Activated T-cell treated with anti-CD3 and anti-CD28 coated beads, Interleukin-2, amount 50 U/mL, for 4 hours (primary cell): ENCODE results near the gene CHST11. TPM values are rescaled to one million over a fixed set of nuclear protein-coding genes. Genes with fewer than 3 reads are reported as not detected.

ENCODE experiments used
- ATAC-seq, 2 donors: fragments of 200-7000 bp; cut with Tn5 transposase; one replicate each; pipeline ENCODE4 v1.10.0; 2021
- DNase-seq: peaks from one replicate; pipeline ENCODE4 v3.0.0-alpha.2; 2020
- H3K27me3 Mint-ChIP-seq: one replicate; pipeline ENCODE4 v1.8.0; 2021; ENCODE audit warnings: low read depth, mixed read lengths
- H3K36me3 Mint-ChIP-seq: one replicate; pipeline ENCODE4 v1.8.0; 2022; ENCODE audit warnings: mixed read lengths; ENCODE audit not compliant: insufficient read depth
- H3K4me1 Mint-ChIP-seq: one replicate; pipeline ENCODE4 v1.8.0; 2021; ENCODE audit warnings: low read depth, mixed read lengths
- H3K4me3 Mint-ChIP-seq: one replicate; pipeline ENCODE4 v1.8.0; 2021; ENCODE audit warnings: mild to moderate bottlenecking, moderate library complexity, mixed read lengths
- H3K9me3 Mint-ChIP-seq: one replicate; pipeline ENCODE4 v1.8.0; 2021; ENCODE audit warnings: mixed read lengths
- total RNA-seq, 3 donors: library from RNA; stranded (reverse); gene quantifications; one replicate each; pipeline ENCODE4 v1.2.1, GENCODE V29; 2021

The CHST11 gene
- total RNA-seq, 3 donors from 2014 or later, result 40.5 to 70.7 (median 61.7) TPM

GRCh38 chr12:104670439-104671408 lies 214.0 kb downstream of the CHST11 start:
- H3K27me3 Mint-ChIP-seq, result no peaks in the 10 kb centered on the region
- H3K36me3 Mint-ChIP-seq, result peaks cover 11% of the 10 kb centered on the region
- H3K9me3 Mint-ChIP-seq, result no peaks in the 10 kb centered on the region
- peaks cover 69% of the 10 kb centered on the region for H3K4me1 Mint-ChIP-seq
- ATAC-seq, result no peak
- DNase-seq, result no peak
- H3K4me3 Mint-ChIP-seq, result peak overlapping the region; percentile 67

DNA sequence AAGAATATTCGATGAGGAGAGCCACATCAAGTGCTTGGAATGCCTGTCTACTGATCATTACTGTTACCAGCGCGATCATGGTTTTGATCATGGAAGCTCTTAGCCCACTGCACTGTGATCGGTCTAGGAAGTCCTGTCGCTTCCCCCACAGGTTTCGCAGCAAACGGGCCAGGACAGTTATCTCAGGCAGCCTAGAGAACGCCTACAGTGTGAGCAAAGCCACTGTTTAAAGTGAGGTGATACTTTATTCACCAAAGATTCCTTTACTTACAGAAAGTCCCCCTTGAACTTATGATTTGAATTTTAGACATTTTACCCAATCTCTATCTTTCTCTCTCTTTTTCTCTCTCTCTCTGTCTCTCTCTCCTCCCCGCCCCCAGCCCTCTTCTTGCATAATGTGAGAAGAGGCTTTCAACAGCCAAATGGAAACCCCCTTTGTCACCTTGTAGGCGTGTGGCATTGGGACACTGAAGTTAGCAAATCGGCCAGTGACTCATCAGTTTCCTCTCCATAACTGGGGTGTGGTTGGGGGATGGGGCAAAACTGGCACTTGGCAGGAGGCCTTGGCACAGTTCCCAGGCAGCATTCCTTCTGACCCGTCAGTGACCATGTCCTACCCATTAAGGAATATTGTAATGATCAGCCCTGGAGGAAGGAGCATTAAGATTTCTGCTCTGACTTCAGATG lies 214.8 kb downstream of the CHST11 start:
- peak overlapping the region; percentile 67 for H3K4me3 Mint-ChIP-seq
- H3K4me1 Mint-ChIP-seq, result peaks cover 66% of the 10 kb centered on the region
- no peaks in the 10 kb centered on the region for H3K9me3 Mint-ChIP-seq
- no peaks in the 10 kb centered on the region for H3K27me3 Mint-ChIP-seq
- DNase-seq, result peak; percentile 83
- ATAC-seq, result peak; percentile 86 to 87
- peaks cover 8% of the 10 kb centered on the region for H3K36me3 Mint-ChIP-seq

DNA sequence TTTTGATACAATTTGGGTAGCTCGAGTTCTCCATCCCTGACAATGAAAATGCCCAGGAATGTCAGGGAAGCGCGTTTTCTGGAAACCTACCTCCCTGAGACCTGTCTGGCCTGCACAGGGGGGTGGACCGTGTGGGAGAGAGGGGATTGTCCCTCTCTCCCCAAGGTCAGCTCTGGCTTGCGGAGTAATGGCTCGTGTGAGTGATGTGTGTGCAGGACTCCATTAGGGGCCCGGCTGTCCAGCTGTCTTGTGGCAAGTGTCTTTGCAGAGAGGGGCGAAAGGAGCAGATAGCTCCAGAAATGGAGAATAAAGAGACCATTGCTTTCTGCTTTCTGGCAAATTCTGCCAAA lies 215.3 kb downstream of the CHST11 start:
- ATAC-seq, result no peak

DNA sequence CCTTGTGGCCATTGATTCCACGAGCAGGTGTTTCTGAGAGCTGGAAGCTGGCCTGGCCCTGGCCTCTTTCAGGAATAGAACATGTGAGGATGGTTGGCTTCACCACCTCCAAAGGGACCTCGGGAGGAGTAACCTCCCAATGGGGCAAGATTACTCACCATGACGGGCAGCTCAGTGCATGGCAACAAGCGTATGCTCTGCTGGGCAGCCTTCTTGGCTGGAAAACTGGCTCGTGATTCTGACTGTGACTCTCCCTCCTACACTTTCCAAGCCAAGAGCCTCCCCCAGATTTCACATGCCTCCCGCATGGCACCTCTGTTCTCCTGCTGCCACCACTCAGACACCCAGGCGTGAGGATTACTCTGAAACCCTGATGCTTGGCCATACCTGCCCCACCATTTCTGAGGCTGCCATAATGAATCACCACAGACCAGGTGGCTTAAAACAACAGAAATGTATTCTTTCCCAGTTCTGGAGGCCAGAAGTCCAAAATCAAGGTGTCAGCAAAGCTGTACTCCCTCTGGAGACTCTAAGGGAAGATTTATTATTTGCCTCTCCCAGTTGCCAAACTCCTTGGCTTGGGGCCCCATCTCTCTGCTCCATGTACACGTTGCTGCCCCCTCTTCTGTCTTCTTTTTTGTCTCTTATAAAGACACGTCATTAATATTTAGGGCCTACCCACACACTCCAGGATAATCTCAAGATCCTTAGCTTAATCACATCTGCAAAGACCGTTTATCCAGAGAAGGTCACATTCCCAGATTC lies 215.9 kb downstream of the CHST11 start:
- Mint-ChIP-seq H3K9me3 (no peaks in the 10 kb centered on the region), H3K4me1 (peaks cover 68% of the 10 kb centered on the region), H3K36me3 (peaks cover 7% of the 10 kb centered on the region), H3K4me3 (no peak overlapping the region), H3K27me3 (no peaks in the 10 kb centered on the region)
- no peak for DNase-seq
- no peak for ATAC-seq

More for the DNA sequence above, 215.3 kb downstream of the CHST11 start:
- DNase-seq, result no peak
- H3K4me1 Mint-ChIP-seq, result peaks cover 68% of the 10 kb centered on the region
- peak overlapping the region; percentile 67 for H3K4me3 Mint-ChIP-seq
- peaks cover 7% of the 10 kb centered on the region for H3K36me3 Mint-ChIP-seq
- no peaks in the 10 kb centered on the region for H3K27me3 Mint-ChIP-seq
- H3K9me3 Mint-ChIP-seq, result no peaks in the 10 kb centered on the region

- Mint-ChIP-seq H3K4me3 (no peak overlapping the region), H3K27me3 (no peaks in the 10 kb centered on the region), H3K9me3 (no peaks in the 10 kb centered on the region), H3K36me3 (peaks cover 7% of the 10 kb centered on the region), H3K4me1 (peaks cover 70% of the 10 kb centered on the region)
- ATAC-seq (no peak), DNase-seq (no peak)
These were observed 216.5 kb downstream of the CHST11 start for GRCh38 chr12:104673294-104673693.

GRCh38 chr12:104673696-104674482 lies 217.1 kb downstream of the CHST11 start:
- Mint-ChIP-seq H3K9me3 (no peaks in the 10 kb centered on the region), H3K27me3 (no peaks in the 10 kb centered on the region)
- ATAC-seq, result no peak

GRCh38 chr12:104676636-104677035 lies 219.9 kb downstream of the CHST11 start:
- H3K4me1 Mint-ChIP-seq, result peaks cover 65% of the 10 kb centered on the region
- DNase-seq (no peak), ATAC-seq (no peak)
- H3K4me3 Mint-ChIP-seq, result no peak overlapping the region
- H3K27me3 Mint-ChIP-seq, result no peaks in the 10 kb centered on the region
- H3K9me3 Mint-ChIP-seq, result no peaks in the 10 kb centered on the region
- H3K36me3 Mint-ChIP-seq, result peaks cover 4% of the 10 kb centered on the region

More at GRCh38 chr12:104673696-104674482, 217.1 kb downstream of the CHST11 start:
- DNase-seq, result no peak
- peaks cover 7% of the 10 kb centered on the region for H3K36me3 Mint-ChIP-seq
- no peak overlapping the region for H3K4me3 Mint-ChIP-seq
- peaks cover 69% of the 10 kb centered on the region for H3K4me1 Mint-ChIP-seq

GRCh38 chr12:104677441-104678089 lies 220.8 kb downstream of the CHST11 start:
- H3K9me3 Mint-ChIP-seq, result no peaks in the 10 kb centered on the region
- DNase-seq (no peak), ATAC-seq (no peak)
- peaks cover 63% of the 10 kb centered on the region for H3K4me1 Mint-ChIP-seq
- H3K27me3 Mint-ChIP-seq, result no peaks in the 10 kb centered on the region
- no peaks in the 10 kb centered on the region for H3K36me3 Mint-ChIP-seq
- no peak overlapping the region for H3K4me3 Mint-ChIP-seq

DNA sequence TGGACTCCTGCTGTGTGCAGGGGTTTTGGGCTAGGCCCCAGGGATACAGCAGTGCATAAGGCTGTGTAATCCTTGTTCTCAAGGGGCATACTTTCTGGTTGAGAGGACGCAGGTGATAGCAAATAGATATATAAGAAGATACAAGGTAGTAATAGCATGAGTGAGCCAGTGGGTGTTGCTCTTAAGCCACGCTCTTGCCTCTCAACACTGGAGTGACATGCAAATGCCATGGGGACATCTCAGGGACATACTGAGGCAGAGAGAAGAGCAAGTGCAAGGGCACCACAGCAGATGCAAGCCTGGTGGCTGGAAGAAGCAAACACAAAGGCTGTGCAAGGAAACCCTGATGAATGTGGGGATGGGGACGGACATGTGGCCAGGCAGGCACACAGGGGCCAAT lies 223.3 kb downstream of the CHST11 start:
- peak; percentile 11 for DNase-seq
- Mint-ChIP-seq H3K4me1 (peaks cover 66% of the 10 kb centered on the region), H3K36me3 (no peaks in the 10 kb centered on the region), H3K27me3 (no peaks in the 10 kb centered on the region), H3K9me3 (no peaks in the 10 kb centered on the region), H3K4me3 (no peak overlapping the region)
- ATAC-seq, result peak; percentile 29 to 46

GRCh38 chr12:104680491-104680890 lies 223.7 kb downstream of the CHST11 start:
- H3K27me3 Mint-ChIP-seq, result no peaks in the 10 kb centered on the region
- DNase-seq (no peak), ATAC-seq (peak; percentile 23 to 27)
- H3K9me3 Mint-ChIP-seq, result no peaks in the 10 kb centered on the region
- H3K4me1 Mint-ChIP-seq, result peaks cover 70% of the 10 kb centered on the region
- no peak overlapping the region for H3K4me3 Mint-ChIP-seq
- H3K36me3 Mint-ChIP-seq, result no peaks in the 10 kb centered on the region

DNA sequence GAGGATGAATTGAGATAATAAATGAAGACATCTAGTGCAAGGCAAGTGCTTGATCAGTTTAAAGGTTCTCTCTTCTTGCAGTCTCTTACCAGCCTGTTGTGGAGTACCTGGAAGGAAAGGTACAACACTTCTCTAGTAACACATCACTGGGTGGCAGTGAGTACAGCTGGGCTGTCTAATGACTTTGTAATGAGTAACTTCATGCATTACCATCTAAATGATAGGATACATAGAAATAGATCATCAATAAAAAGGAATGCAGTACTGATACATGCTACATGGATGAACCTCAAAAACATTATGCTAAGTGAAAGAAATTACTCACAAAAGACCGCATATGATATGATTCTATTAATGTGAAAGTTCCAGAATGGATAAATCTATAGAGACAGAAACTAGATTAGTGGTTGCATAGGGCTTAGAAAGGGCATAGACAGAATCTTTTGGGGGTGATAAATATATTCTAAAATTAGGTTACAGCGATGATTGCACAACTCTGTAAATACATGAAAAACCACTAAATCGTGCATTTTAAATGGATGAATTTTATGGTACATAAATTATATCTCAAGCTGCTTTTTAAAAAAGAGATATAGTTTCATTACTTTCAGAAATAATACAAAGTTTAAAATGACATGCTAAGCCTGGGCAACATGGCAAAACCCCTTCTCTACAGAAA lies 224.4 kb downstream of the CHST11 start:
- no peaks in the 10 kb centered on the region for H3K9me3 Mint-ChIP-seq
- peaks cover 77% of the 10 kb centered on the region for H3K4me1 Mint-ChIP-seq
- no peaks in the 10 kb centered on the region for H3K27me3 Mint-ChIP-seq
- no peaks in the 10 kb centered on the region for H3K36me3 Mint-ChIP-seq
- DNase-seq, result no peak
- peak; percentile 43 to 49 for ATAC-seq
- H3K4me3 Mint-ChIP-seq, result no peak overlapping the region

- peak overlapping the region; percentile 72 for H3K4me3 Mint-ChIP-seq
- no peaks in the 10 kb centered on the region for H3K27me3 Mint-ChIP-seq
- ATAC-seq (peak; percentile 79 to 81), DNase-seq (peak; percentile 70)
- H3K4me1 Mint-ChIP-seq, result peaks cover 84% of the 10 kb centered on the region
- no peaks in the 10 kb centered on the region for H3K9me3 Mint-ChIP-seq
- H3K36me3 Mint-ChIP-seq, result no peaks in the 10 kb centered on the region
These were observed 226.1 kb downstream of the CHST11 start for GRCh38 chr12:104682790-104683279.
